ENCODE measurements around the gene TM9SF3.

TM9SF3 gene

GRCh38 chr10:96473866-96474265, 112.9 kb downstream of the TM9SF3 start:
- H3K36me3 ChIP-seq: no peaks in the 10 kb centered on the region
- TF ChIP-seq CTCF (IDR thresholded peaks at IDR 0.05): no peak
- H3K4me3 ChIP-seq (ENCODE audit: low read depth in 1 of 2, low read length in 1 of 2): no peak overlapping the region
- H3K9me3 ChIP-seq: no peaks in the 10 kb centered on the region
- H3K27ac ChIP-seq: no peak overlapping the region
- H3K27me3 ChIP-seq: peaks cover 62% of the 10 kb centered on the region
- H3K4me1 ChIP-seq (ENCODE audit: control insufficient read depth in 1 of 2, insufficient read depth in 1 of 2, low read depth in 1 of 2, low read length in 1 of 2): no peaks in the 10 kb centered on the region

- Histone ChIP-seq H3K9me3 (no peaks in the 10 kb centered on the region), H3K4me3 (ENCODE audit: low read depth in 1 of 2, low read length in 1 of 2) (no peak overlapping the region), H3K27me3 (peaks cover 72% of the 10 kb centered on the region), H3K4me1 (ENCODE audit: control insufficient read depth in 1 of 2, insufficient read depth in 1 of 2, low read depth in 1 of 2, low read length in 1 of 2) (no peaks in the 10 kb centered on the region), H3K36me3 (no peaks in the 10 kb centered on the region), H3K27ac (no peak overlapping the region)
- TF ChIP-seq CTCF (IDR thresholded peaks at IDR 0.05): no peak
Measured at GRCh38 chr10:96470116-96470743, 116.6 kb downstream of the TM9SF3 start.

- H3K27ac ChIP-seq: no peak overlapping the region
- H3K4me1 ChIP-seq (ENCODE audit: control insufficient read depth in 1 of 2, insufficient read depth in 1 of 2, low read depth in 1 of 2, low read length in 1 of 2): no peaks in the 10 kb centered on the region
- peaks cover 69% of the 10 kb centered on the region for H3K27me3 ChIP-seq
- H3K9me3 ChIP-seq: no peaks in the 10 kb centered on the region
- no peak overlapping the region for H3K4me3 ChIP-seq (ENCODE audit: low read depth in 1 of 2, low read length in 1 of 2)
- no peaks in the 10 kb centered on the region for H3K36me3 ChIP-seq
- no peak for TF ChIP-seq CTCF (IDR thresholded peaks at IDR 0.05)
Measured at GRCh38 chr10:96468845-96469244, 118.0 kb downstream of the TM9SF3 start.
